Bronchial epithelial cell (primary cell): Measurements from ENCODE around the gene INO80C. TPM values are rescaled to one million over a fixed set of nuclear protein-coding genes. Genes with fewer than 3 reads are reported as not detected.

Experiments used
- DNase-seq: peaks from one replicate; pipeline ENCODE4 v3.0.0-alpha.2; 2010; ENCODE audit warnings: low read depth
- FAIRE-seq: peaks from 2 replicates; lab custom pipeline; 2011; peaks lifted over from hg19 to GRCh38; lab: Jason Lieb, UNC
- H3K27me3 ChIP-seq: 2 replicates; pipeline ENCODE4 v1.5.1; 2011; ENCODE audit warnings: low read length; ENCODE audit not compliant: control insufficient read depth, insufficient read depth
- H3K36me3 ChIP-seq: 2 replicates; pipeline ENCODE4 v1.5.1; 2011; ENCODE audit warnings: low read length; ENCODE audit not compliant: control insufficient read depth, insufficient read depth
- H3K4me3 ChIP-seq: 2 replicates; pipeline ENCODE4 v1.5.1; 2011; ENCODE audit warnings: mild to moderate bottlenecking, low read depth, low read length, control low read depth
- CTCF ChIP-seq: IDR thresholded peaks from 2 replicates; pipeline ENCODE4 v1.5.1; 2011; ENCODE audit warnings: mild to moderate bottlenecking, moderate library complexity, low read length, control low read depth, inconsistent platforms; ENCODE audit not compliant: insufficient read depth, severe bottlenecking
- total RNA-seq: library from RNA; depleted of rRNA; stranded (reverse); fragments of >200 nt; gene quantifications from 2 replicates; pipeline ENCODE4 v1.2.1, GENCODE V29; 2014

INO80C gene
- total RNA-seq, 1 donor from 2014 or later, result 5.3 TPM

- DNase-seq, result no peak
- Histone ChIP-seq H3K27me3 (no peaks in the 10 kb centered on the region), H3K36me3 (no peaks in the 10 kb centered on the region), H3K4me3 (no peak overlapping the region)
- no peak for TF ChIP-seq CTCF
- FAIRE-seq, result no peak
Observed at GRCh38 chr18:35515460-35516130, 17.8 kb upstream of the INO80C start.

DNA sequence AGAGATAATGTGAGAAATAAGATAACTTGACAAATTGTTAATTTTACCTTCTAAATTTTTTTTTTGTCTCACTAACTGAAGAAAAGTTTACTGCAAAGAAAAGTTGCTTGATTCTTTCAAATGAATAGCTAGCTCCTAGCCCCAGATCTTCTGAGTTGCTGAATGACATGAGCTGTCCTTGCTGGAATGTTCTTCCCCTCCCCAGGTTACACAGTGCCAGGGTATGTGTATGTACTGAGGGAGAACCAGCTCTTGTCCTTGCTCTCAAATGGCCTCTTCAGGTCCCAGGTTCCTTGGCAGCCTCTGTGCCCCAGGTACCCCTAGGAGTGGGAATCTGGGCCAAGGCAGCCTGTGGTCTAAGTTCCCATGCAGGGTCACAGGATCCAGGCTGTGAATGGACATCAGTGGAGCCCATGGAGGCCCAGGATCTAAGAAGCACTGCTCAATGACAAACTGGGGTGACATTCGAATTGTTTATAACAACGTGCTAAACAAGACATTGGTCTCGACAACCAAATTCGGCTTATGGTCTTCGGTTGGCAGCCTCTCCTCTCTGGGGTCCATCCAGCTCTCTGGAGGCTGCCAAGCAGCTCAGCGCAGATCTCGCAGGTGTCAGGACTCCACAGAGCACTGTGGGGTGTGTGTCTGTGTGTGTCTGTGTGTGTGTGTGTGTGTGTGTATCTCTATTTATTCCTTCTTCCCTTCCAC lies 17.1 kb upstream of the INO80C start:
- H3K4me3 ChIP-seq, result no peak overlapping the region

DNA sequence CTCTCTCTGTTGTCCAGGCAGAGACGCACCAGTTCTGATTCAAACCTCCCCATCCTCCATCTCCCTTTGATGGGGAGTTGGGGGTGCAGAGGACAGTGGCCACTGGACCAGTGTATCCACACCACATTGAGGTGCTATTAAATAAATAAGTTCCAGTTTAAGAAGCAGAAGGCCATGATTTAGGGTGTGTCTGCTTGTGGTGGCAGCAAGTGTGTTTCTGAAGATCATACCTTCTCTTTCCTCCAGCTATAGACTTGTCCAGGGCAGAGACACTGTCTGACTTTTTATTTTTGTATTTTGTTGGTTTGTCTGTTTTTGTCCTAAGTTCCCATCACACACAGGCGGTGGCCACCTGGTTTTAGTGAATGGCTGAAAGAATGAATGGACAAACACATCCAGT lies 16.5 kb upstream of the INO80C start:
- TF ChIP-seq CTCF, result no peak
- DNase-seq (no peak), FAIRE-seq (no peak)
- Histone ChIP-seq H3K36me3 (no peaks in the 10 kb centered on the region), H3K4me3 (no peak overlapping the region), H3K27me3 (no peaks in the 10 kb centered on the region)

More for the DNA sequence above, 17.1 kb upstream of the INO80C start:
- Histone ChIP-seq H3K27me3 (no peaks in the 10 kb centered on the region), H3K36me3 (no peaks in the 10 kb centered on the region)
- no peak for TF ChIP-seq CTCF
- DNase-seq (no peak), FAIRE-seq (no peak)

DNA sequence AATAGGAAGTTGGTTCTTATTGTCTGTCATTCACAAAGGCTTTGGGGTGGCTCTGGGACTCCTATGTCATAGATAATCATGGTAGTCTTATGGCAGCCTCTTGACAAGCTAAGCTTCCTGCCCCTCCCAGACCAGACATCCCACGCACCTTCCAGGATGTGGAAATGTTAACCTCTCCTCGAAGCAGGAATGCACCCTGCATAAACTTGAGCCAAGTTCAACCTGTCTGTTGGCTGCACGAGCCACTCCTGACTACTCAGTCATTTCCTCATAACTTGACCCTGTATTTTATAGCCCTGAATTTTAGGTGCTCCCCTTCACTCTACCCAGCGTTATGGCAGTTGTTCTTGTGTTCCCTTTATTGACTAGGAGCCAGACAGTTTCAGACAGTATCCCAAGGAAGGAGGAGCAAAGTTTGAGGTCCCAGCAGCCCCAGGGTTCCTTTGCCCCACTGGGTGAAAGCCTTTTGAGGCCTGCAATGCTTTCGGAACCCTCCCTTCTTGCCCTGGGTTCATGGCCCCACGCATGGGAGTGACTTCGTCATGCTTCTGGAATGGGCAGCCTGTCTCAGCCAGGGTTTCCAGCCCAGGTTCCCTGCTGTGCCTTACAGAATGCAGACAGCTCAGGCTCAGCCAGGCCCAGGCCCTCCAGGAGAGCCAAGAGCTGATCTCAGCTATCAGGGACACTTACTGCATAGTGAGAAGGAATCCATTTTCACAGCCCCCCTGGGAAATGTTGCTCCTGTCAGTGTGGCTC lies 15.6 kb upstream of the INO80C start:
- no peak for TF ChIP-seq CTCF
- H3K4me3 ChIP-seq, result no peak overlapping the region
- FAIRE-seq, result peak; percentile 7
- no peaks in the 10 kb centered on the region for H3K36me3 ChIP-seq
- no peaks in the 10 kb centered on the region for H3K27me3 ChIP-seq
- peak; percentile 92 for DNase-seq

GRCh38 chr18:35512761-35513160 lies 15.0 kb upstream of the INO80C start:
- H3K36me3 ChIP-seq, result no peaks in the 10 kb centered on the region
- H3K4me3 ChIP-seq, result no peak overlapping the region
- DNase-seq (no peak), FAIRE-seq (no peak)
- H3K27me3 ChIP-seq, result no peaks in the 10 kb centered on the region
- TF ChIP-seq CTCF, result no peak
